HCT116 (cell line): ENCODE data around the gene PTPMT1. TPM values are rescaled to one million over a fixed set of nuclear protein-coding genes. Genes with fewer than 3 reads are reported as not detected.

ENCODE experiments used
- ATAC-seq: fragments of 200-7000 bp; cut with Tn5 transposase; 2 replicates; pipeline ENCODE4 v1.9.1; 2020; ENCODE audit warnings: mild to moderate bottlenecking, moderate library complexity
- BruUV-seq: library from RNA; stranded (reverse); fragments of 400-500 nt; replicated peaks from 2 replicates; lab custom pipeline; 2021; lab: Mats Ljungman, UMichigan
- CTCF ChIA-PET: fragments of 300-600 bp; sonication (Branson Sonifier 250); formaldehyde crosslinking; loops from one replicate; lab custom pipeline; 2021; ENCODE audit warnings: antibody characterized with exemption; lab: Charles Lee
- POLR2A ChIA-PET: fragments of 300-600, 350-600 bp; sonication (Branson Sonifier 250); formaldehyde crosslinking; loops from one replicate; lab custom pipeline; 2021; ENCODE audit warnings: antibody characterized with exemption; lab: Charles Lee
- RAD21 ChIA-PET, 2 experiments: fragments of 300-600 bp; sonication (Branson Sonifier 250); formaldehyde crosslinking; loops; one replicate each; lab custom pipeline; 2023; ENCODE audit warnings: low total read pairs in 2 of 2; ENCODE audit not compliant: uncharacterized antibody in 2 of 2, unreplicated experiment in 2 of 2, low non-redundant PET in 1 of 2; lab: Charles Lee
- DNase-seq: peaks from one replicate; pipeline ENCODE4 v3.0.0-alpha.2; 2010; ENCODE audit warnings: low read depth, low spot score
- H2AFZ ChIP-seq: fragments of 200-600 bp; shearing (Covaris generic), sonication (generic); 2 replicates; pipeline ENCODE4 v1.6.1; 2017; ENCODE audit warnings: low read depth, mixed run types, mixed read lengths, antibody characterized with exemption, low read length; ENCODE audit not compliant: poor library complexity, severe bottlenecking
- H3K27ac ChIP-seq: 2 replicates; pipeline ENCODE4 v1.5.1; 2012; ENCODE audit warnings: low read depth, low read length
- H3K27me3 ChIP-seq: fragments of 200-600 bp; sonication (generic); 2 replicates; pipeline ENCODE4 v1.6.1; 2016; ENCODE audit warnings: mixed run types, low read length, mixed read lengths; ENCODE audit not compliant: insufficient read depth
- H3K36me3 ChIP-seq, 2 experiments: fragments of 200-500 bp in 1 of 2; fragments of 200-600 bp in 1 of 2; sonication (Bioruptor generic) in 1 of 2; sonication (generic) in 1 of 2; 2 replicates each; pipeline versions ENCODE4 v1.5.1 to v1.6.1; 2014 to 2016; ENCODE audit warnings: low read length in 2 of 2, inconsistent platforms in 1 of 2, mixed read lengths in 1 of 2, mixed run types in 1 of 2; ENCODE audit not compliant: insufficient read depth in 2 of 2, control insufficient read depth in 1 of 2
- H3K4me1 ChIP-seq, 2 experiments: fragments of 200-600 bp in 1 of 2; sonication (generic) in 1 of 2; 2 replicates each; pipeline versions ENCODE4 v1.5.1 to v1.6.1; 2012 to 2017; ENCODE audit warnings: low read length in 2 of 2, inconsistent platforms in 1 of 2, mild to moderate bottlenecking in 1 of 2, mixed read lengths in 1 of 2, mixed run types in 1 of 2, moderate library complexity in 1 of 2; ENCODE audit not compliant: insufficient read depth in 2 of 2, control insufficient read depth in 1 of 2
- H3K4me2 ChIP-seq: fragments of 200-600 bp; sonication (generic); 2 replicates; pipeline ENCODE4 v1.6.1; 2017; ENCODE audit warnings: mixed run types, low read length, mixed read lengths
- H3K4me3 ChIP-seq, 2 experiments: fragments of 200-600 bp in 1 of 2; sonication (generic) in 1 of 2; replicated peaks in 1 of 2; 2 replicates each; pipeline ENCODE4 v1.5.1; 2011 to 2016; ENCODE audit warnings: low read length in 2 of 2, control low read depth in 1 of 2, low read depth in 1 of 2, mild to moderate bottlenecking in 1 of 2, mixed read lengths in 1 of 2, mixed run types in 1 of 2
- H3K79me2 ChIP-seq: fragments of 200-600 bp; sonication (generic); 2 replicates; pipeline ENCODE4 v1.6.1; 2017; ENCODE audit warnings: mild to moderate bottlenecking, mixed run types, low read length, moderate library complexity, mixed read lengths; ENCODE audit not compliant: insufficient read depth
- H3K9ac ChIP-seq: fragments of 200-600 bp; sonication (generic); 2 replicates; pipeline ENCODE4 v1.6.1; 2016; ENCODE audit warnings: low read length, mixed read lengths
- H3K9me2 ChIP-seq: fragments of 200-600 bp; sonication (generic), shearing (Covaris generic); 2 replicates; pipeline ENCODE4 v1.6.1; 2017; ENCODE audit warnings: mixed run types, mild to moderate bottlenecking, moderate library complexity; ENCODE audit not compliant: insufficient read depth
- H3K9me3 ChIP-seq, 2 experiments: fragments of 200-500 bp in 1 of 2; fragments of 200-600 bp in 1 of 2; sonication (Bioruptor generic) in 1 of 2; sonication (generic) in 1 of 2; 2 replicates each; pipeline ENCODE4 v1.6.1; 2014 to 2017; ENCODE audit warnings: low read length in 2 of 2, mixed read lengths in 2 of 2, inconsistent platforms in 1 of 2, low read depth in 1 of 2, mild to moderate bottlenecking in 1 of 2, mixed run types in 1 of 2, moderate library complexity in 1 of 2; ENCODE audit not compliant: control insufficient read depth in 1 of 2, insufficient read depth in 1 of 2
- H4K20me1 ChIP-seq: fragments of 200-600 bp; sonication (generic), shearing (Covaris generic); 2 replicates; pipeline ENCODE4 v1.6.1; 2017; ENCODE audit warnings: mixed run types, mild to moderate bottlenecking, moderate library complexity; ENCODE audit not compliant: insufficient read depth
- ATF3 ChIP-seq: IDR thresholded peaks from 2 replicates; pipeline ENCODE4 v1.6.1; 2012
- CEBPB ChIP-seq: IDR thresholded peaks from 2 replicates; pipeline ENCODE4 v1.6.1; 2012; ENCODE audit warnings: low read depth
- CTCF ChIP-seq, 3 experiments: fragments of 200-600 bp in 1 of 3; sonication (generic) in 1 of 3; IDR thresholded peaks in 2 of 3; conservative IDR thresholded peaks in 1 of 3; 2 replicates each; pipeline ENCODE4 v1.5.1; 2012 to 2017; ENCODE audit warnings: low read depth in 2 of 3, low read length in 2 of 3, antibody characterized with exemption in 1 of 3, borderline replicate concordance in 1 of 3, control low read depth in 1 of 3, mild to moderate bottlenecking in 1 of 3, mixed read lengths in 1 of 3, mixed run types in 1 of 3, moderate library complexity in 1 of 3; ENCODE audit not compliant: insufficient read depth in 1 of 3
- EZH2 ChIP-seq: fragments of 200-600 bp; sonication (generic); IDR thresholded peaks from 2 replicates; pipeline ENCODE4 v1.6.1; 2017; ENCODE audit warnings: antibody characterized with exemption, mixed run types
- EZH2phosphoT487 ChIP-seq: fragments of 200-600 bp; IDR thresholded peaks from 2 replicates; pipeline ENCODE4 v1.6.1; 2018; ENCODE audit warnings: antibody characterized with exemption, borderline replicate concordance
- FOSL1 ChIP-seq: IDR thresholded peaks from 2 replicates; pipeline ENCODE4 v1.6.1; 2012; ENCODE audit warnings: low read depth
- MAX ChIP-seq: IDR thresholded peaks from 2 replicates; pipeline ENCODE4 v1.6.1; 2012
- POLR2A ChIP-seq: IDR thresholded peaks from 2 replicates; pipeline ENCODE4 v1.7.0; 2011; ENCODE audit warnings: borderline replicate concordance; ENCODE audit not compliant: insufficient read depth, insufficient read length; ENCODE audit errors: extremely low read depth
- RAD21 ChIP-seq: IDR thresholded peaks from 2 replicates; pipeline ENCODE4 v1.6.1; 2012; ENCODE audit warnings: low read depth, mild to moderate bottlenecking
- SIN3A ChIP-seq: IDR thresholded peaks from 2 replicates; pipeline ENCODE4 v1.6.1; 2012; ENCODE audit warnings: low read depth
- SRF ChIP-seq: IDR thresholded peaks from 2 replicates; pipeline ENCODE4 v1.6.1; 2012; ENCODE audit warnings: low read depth
- TCF7L2 ChIP-seq: IDR thresholded peaks from 2 replicates; pipeline ENCODE4 v1.7.0; 2011; ENCODE audit warnings: borderline replicate concordance, inconsistent platforms; ENCODE audit not compliant: insufficient read depth, insufficient read length; ENCODE audit errors: extremely low read depth
- YY1 ChIP-seq: IDR thresholded peaks from 2 replicates; pipeline ENCODE4 v1.6.1; 2011; ENCODE audit warnings: low read length, low read depth, moderate library complexity, mild to moderate bottlenecking; ENCODE audit not compliant: insufficient replicate concordance; ENCODE audit errors: extremely low read depth
- ZBTB33 ChIP-seq: IDR thresholded peaks from 2 replicates; pipeline ENCODE4 v1.6.1; 2011; ENCODE audit warnings: mild to moderate bottlenecking, low read length, moderate library complexity; ENCODE audit not compliant: insufficient replicate concordance; ENCODE audit errors: extremely low read depth
- ZFX ChIP-seq: fragments of 450-650 bp; IDR thresholded peaks from 2 replicates; pipeline ENCODE4 v1.6.1; 2017
- ZNF274 ChIP-seq: fragments of 200-500 bp; sonication (Bioruptor generic); IDR thresholded peaks from 2 replicates; pipeline ENCODE4 v1.6.1; 2014; ENCODE audit warnings: mild to moderate bottlenecking, low read depth, low read length, inconsistent platforms
- intact Hi-C: fragments of 100-400 bp; cut with micrococcal nuclease; formaldehyde crosslinking; loops from 2 replicates; pipeline ENCODE4 v1.10.0; 2022
- total RNA-seq: library from RNA; stranded (reverse); gene quantifications from one replicate; pipeline ENCODE4 v1.2.1, GENCODE V29; 2021; ENCODE audit not compliant: unreplicated experiment

Gene PTPMT1
- total RNA-seq, 1 experiment from 2014 or later = 71.6 TPM

- no peaks in the 10 kb centered on the region for H3K9me3 ChIP-seq
- H3K4me2 ChIP-seq = no peak overlapping the region
- H4K20me1 ChIP-seq = no peaks in the 10 kb centered on the region
- BruUV-seq = no TSS peak
- H3K9ac ChIP-seq = no peak overlapping the region
- ChIA-PET CTCF (no interaction called here), POLR2A (interaction anchor here (0.6 kb wide), 1 partner anchor 339 kb away, joined by 3 read pairs; no protein-coding TSS in a partner anchor), RAD21 (no interaction called here)
- TF ChIP-seq FOSL1 (no peak), RAD21 (no peak), CTCF (IDR thresholded peaks at IDR 0.05 in 2 of 3, conservative IDR thresholded peaks at IDR 0.05 in 1 of 3; ENCODE audit: borderline replicate concordance in 1 of 3, insufficient read depth in 1 of 3, low read depth in 2 of 3, low read length in 2 of 3) (no peak), TCF7L2 (no peak), YY1 (no peak), ZFX (no peak), EZH2phosphoT487 (no peak), ATF3 (no peak), ZNF274 (no peak), CEBPB (no peak), SRF (no peak), EZH2 (no peak), ZBTB33 (no peak), POLR2A (no peak), MAX (no peak), SIN3A (no peak)
- H3K79me2 ChIP-seq = no peaks in the 10 kb centered on the region
- peaks cover 6% of the 10 kb centered on the region; the same call in 1 of the 2 replicates for H3K27me3 ChIP-seq
- no peak overlapping the region for H2AFZ ChIP-seq
- intact Hi-C loops = no loop called here
- no peaks in the 10 kb centered on the region for H3K9me2 ChIP-seq
- ATAC-seq (no peak), DNase-seq (no peak)
- no peak overlapping the region for H3K4me3 ChIP-seq
- no peaks in the 10 kb centered on the region for H3K4me1 ChIP-seq
- no peak overlapping the region for H3K27ac ChIP-seq
- H3K36me3 ChIP-seq = no peaks in the 10 kb centered on the region
Observed at GRCh38 chr11:47591764-47592163, 26.4 kb downstream of the PTPMT1 start.
